Hippocampal formation (tissue), 2 donors: Measurements from ENCODE around the gene PRR33.

Experiments
- DNase-seq, 2 donors: peaks; one replicate each; lab custom pipeline; 2025; lab: John Stamatoyannopoulos, UW

The PRR33 gene

GRCh38 chr11:1847006-1847735, 44.5 kb downstream of the PRR33 start:
- no peak for DNase-seq

GRCh38 chr11:1846453-1846932, 45.2 kb downstream of the PRR33 start:
- DNase-seq = no peak

- DNase-seq = no peak
Measured at GRCh38 chr11:1845561-1846452, 45.9 kb downstream of the PRR33 start.

- no peak for DNase-seq
Measured at GRCh38 chr11:1845095-1845429, 46.6 kb downstream of the PRR33 start.

- DNase-seq = no peak
Measured at GRCh38 chr11:1844221-1845094, 47.2 kb downstream of the PRR33 start.

GRCh38 chr11:1843796-1844195, 47.9 kb downstream of the PRR33 start:
- DNase-seq = no peak

GRCh38 chr11:1843098-1843473, 48.6 kb downstream of the PRR33 start:
- DNase-seq = no peak

GRCh38 chr11:1842149-1843097, 49.3 kb downstream of the PRR33 start:
- no peak for DNase-seq

GRCh38 chr11:1841511-1842148, 50.1 kb downstream of the PRR33 start:
- DNase-seq = no peak

GRCh38 chr11:1840780-1841480, 50.8 kb downstream of the PRR33 start:
- no peak for DNase-seq

- peak in 1 of 2 donors; percentile 23 for DNase-seq
Measured at GRCh38 chr11:1839924-1840779, 51.5 kb downstream of the PRR33 start.

GRCh38 chr11:1839204-1839923, 52.3 kb downstream of the PRR33 start:
- no peak for DNase-seq

GRCh38 chr11:1838426-1839144, 53.1 kb downstream of the PRR33 start, which contains the start of gene TNNI2:
Gene TNNI2, plus strand, starts transcription at chr11:1838981. Its CDS starts 716 bp downstream, at chr11:1839697.
- no peak for DNase-seq
